Vagina (tissue), 2 donors: ENCODE measurements around the gene C1orf141. TPM values are rescaled to one million over a fixed set of nuclear protein-coding genes. Genes with fewer than 3 reads are reported as not detected.

Source experiments
- DNase-seq, 2 donors: peaks; one replicate each; pipeline ENCODE4 v3.0.0-alpha.2; 2017; ENCODE audit errors: extremely low spot score in 2 of 2
- H3K27ac ChIP-seq: fragments of 200-600 bp; sonication (generic); one replicate; pipeline ENCODE4 v1.5.1; 2019
- H3K27me3 ChIP-seq: fragments of 200-600 bp; sonication (generic); one replicate; pipeline ENCODE4 v1.5.1; 2019
- H3K36me3 ChIP-seq, 2 donors: fragments of 200-600 bp; sonication (generic); one replicate each; pipeline ENCODE4 v1.5.1; 2017 to 2019
- H3K4me1 ChIP-seq: fragments of 200-600 bp; sonication (generic); one replicate; pipeline ENCODE4 v1.5.1; 2019
- H3K4me3 ChIP-seq, 2 donors: fragments of 200-600 bp; sonication (generic); 1 replicate in 1 of 2; 2 replicates in 1 of 2; pipeline ENCODE4 v1.5.1; 2016 to 2019
- H3K9me3 ChIP-seq: fragments of 200-600 bp; sonication (generic); one replicate; pipeline ENCODE4 v1.5.1; 2019
- POLR2A ChIP-seq, 2 donors: fragments of 450-650 bp; IDR thresholded peaks; one replicate each; pipeline ENCODE4 v1.6.1; 2017; ENCODE audit warnings: antibody characterized with exemption in 2 of 2, mild to moderate bottlenecking in 2 of 2, moderate library complexity in 2 of 2
- POLR2AphosphoS5 ChIP-seq, 2 donors: sonication (generic); formaldehyde crosslinking; IDR thresholded peaks; one replicate each; pipeline ENCODE4 v1.9.0; 2017; ENCODE audit warnings: antibody characterized with exemption in 2 of 2, mild to moderate bottlenecking in 2 of 2, low read depth in 1 of 2; ENCODE audit not compliant: insufficient read depth in 1 of 2
- intact Hi-C: fragments of 100-400 bp; cut with DNase I; formaldehyde crosslinking; loops from one replicate; pipeline ENCODE4 v1.15.1; 2023
- total RNA-seq: library from RNA; depleted of rRNA; stranded (reverse); fragments of >200 nt; gene quantifications from one replicate; pipeline ENCODE4 v1.2.3, GENCODE V29; 2016
- TF ChIP-seq, protein P1 (sequence below), 3 experiments: fragments of 450-650 bp in 2 of 3; fragments of 200-600 bp in 1 of 3; sonication (generic) in 1 of 3; IDR thresholded peaks; one replicate each; pipeline ENCODE4 v1.5.1; 2017 to 2019; ENCODE audit warnings: antibody characterized with exemption in 3 of 3, mild to moderate bottlenecking in 2 of 3, moderate library complexity in 2 of 3

Gene C1orf141
- total RNA-seq, 1 donor from 2014 or later: not detected

DNA sequence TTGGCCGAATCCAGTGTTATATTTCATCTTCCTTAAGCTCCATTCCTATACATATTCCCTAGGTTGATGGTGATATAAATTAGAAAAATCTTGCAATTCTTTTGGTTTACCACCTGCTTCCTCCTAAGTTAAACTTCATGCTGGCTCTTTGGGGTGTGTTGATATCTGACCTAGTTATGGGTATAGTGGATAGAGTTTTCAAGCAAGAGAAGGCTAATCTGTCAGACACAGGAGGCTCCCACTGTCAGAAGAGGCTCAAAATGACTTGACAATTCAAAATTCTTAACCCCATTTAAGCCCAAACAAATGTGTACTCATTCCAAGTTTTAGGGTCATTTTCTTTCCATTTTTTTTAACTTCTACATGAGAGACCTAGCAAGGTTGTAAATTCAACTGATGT lies 72.4 kb downstream of the C1orf141 start:
- no peak overlapping the region for H3K27ac ChIP-seq
- no peak for DNase-seq
- H3K9me3 ChIP-seq: no peaks in the 10 kb centered on the region
- intact Hi-C loops: no loop called here
- no peaks in the 10 kb centered on the region for H3K27me3 ChIP-seq
- TF ChIP-seq POLR2AphosphoS5 (IDR thresholded peaks at IDR 0.05; ENCODE audit: insufficient read depth in 1 of 2, low read depth in 1 of 2): no peak
- TF ChIP-seq, protein P1, sequence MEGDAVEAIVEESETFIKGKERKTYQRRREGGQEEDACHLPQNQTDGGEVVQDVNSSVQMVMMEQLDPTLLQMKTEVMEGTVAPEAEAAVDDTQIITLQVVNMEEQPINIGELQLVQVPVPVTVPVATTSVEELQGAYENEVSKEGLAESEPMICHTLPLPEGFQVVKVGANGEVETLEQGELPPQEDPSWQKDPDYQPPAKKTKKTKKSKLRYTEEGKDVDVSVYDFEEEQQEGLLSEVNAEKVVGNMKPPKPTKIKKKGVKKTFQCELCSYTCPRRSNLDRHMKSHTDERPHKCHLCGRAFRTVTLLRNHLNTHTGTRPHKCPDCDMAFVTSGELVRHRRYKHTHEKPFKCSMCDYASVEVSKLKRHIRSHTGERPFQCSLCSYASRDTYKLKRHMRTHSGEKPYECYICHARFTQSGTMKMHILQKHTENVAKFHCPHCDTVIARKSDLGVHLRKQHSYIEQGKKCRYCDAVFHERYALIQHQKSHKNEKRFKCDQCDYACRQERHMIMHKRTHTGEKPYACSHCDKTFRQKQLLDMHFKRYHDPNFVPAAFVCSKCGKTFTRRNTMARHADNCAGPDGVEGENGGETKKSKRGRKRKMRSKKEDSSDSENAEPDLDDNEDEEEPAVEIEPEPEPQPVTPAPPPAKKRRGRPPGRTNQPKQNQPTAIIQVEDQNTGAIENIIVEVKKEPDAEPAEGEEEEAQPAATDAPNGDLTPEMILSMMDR (IDR thresholded peaks at IDR 0.05): no peak
- no peak for TF ChIP-seq POLR2A (IDR thresholded peaks at IDR 0.05)
- H3K4me3 ChIP-seq: no peak overlapping the region
- H3K4me1 ChIP-seq: no peaks in the 10 kb centered on the region
- no peaks in the 10 kb centered on the region for H3K36me3 ChIP-seq

DNA sequence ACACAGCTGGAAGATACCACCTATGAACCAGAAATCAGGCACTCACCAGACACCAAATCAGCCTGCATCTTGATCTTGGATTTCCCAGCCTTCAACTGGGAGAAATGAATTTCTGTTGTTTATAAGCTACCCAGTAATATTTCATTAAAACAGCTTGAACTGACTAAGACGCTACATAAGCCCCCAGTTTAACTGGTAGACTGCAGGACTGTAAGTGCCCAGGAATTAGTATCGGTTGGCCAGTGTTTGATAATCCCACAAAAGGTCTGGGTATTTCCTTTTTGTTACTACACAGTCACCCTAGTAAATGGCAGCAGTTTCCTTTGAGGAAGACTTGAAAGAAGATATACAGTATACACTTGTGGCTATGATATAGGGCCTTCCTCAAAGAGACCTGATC lies 73.5 kb downstream of the C1orf141 start:
- Histone ChIP-seq H3K9me3 (no peaks in the 10 kb centered on the region), H3K36me3 (no peaks in the 10 kb centered on the region), H3K4me1 (no peaks in the 10 kb centered on the region), H3K27me3 (no peaks in the 10 kb centered on the region), H3K4me3 (no peak overlapping the region), H3K27ac (no peak overlapping the region)
- TF ChIP-seq POLR2A (IDR thresholded peaks at IDR 0.05) (no peak), POLR2AphosphoS5 (IDR thresholded peaks at IDR 0.05; ENCODE audit: insufficient read depth in 1 of 2, low read depth in 1 of 2) (no peak)
- TF ChIP-seq, protein P1 (IDR thresholded peaks at IDR 0.05): no peak
- intact Hi-C loops: no loop called here
- DNase-seq: no peak

DNA sequence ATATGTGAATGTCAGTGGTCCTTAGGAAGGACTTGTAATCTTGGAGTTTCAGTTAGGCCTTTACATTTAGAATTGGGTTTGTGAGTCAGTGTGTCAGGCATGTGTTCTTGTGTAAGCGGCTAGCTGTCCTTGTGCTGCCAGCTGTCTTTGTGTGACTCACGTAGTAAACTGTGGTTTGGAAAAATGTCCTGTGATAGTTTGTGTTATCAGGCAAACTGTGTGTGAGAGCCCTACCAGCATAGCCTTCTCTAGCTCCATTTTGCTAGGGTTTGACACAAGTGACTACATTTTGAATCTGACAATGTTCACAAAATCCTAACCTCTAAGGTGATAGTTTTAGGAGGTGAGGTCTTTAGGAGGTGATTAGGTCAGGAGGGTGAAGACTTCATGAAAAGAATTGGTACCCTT lies 74.0 kb downstream of the C1orf141 start:
- TF ChIP-seq POLR2A (IDR thresholded peaks at IDR 0.05) (no peak), POLR2AphosphoS5 (IDR thresholded peaks at IDR 0.05; ENCODE audit: insufficient read depth in 1 of 2, low read depth in 1 of 2) (peak in 1 of 2 donors; percentile 52)
- TF ChIP-seq, protein P1 (IDR thresholded peaks at IDR 0.05): no peak
- Histone ChIP-seq H3K4me1 (no peaks in the 10 kb centered on the region), H3K27me3 (no peaks in the 10 kb centered on the region), H3K9me3 (no peaks in the 10 kb centered on the region), H3K4me3 (no peak overlapping the region), H3K36me3 (no peaks in the 10 kb centered on the region), H3K27ac (peak overlapping the region; percentile 19)
- intact Hi-C loops: no loop called here
- no peak for DNase-seq

DNA sequence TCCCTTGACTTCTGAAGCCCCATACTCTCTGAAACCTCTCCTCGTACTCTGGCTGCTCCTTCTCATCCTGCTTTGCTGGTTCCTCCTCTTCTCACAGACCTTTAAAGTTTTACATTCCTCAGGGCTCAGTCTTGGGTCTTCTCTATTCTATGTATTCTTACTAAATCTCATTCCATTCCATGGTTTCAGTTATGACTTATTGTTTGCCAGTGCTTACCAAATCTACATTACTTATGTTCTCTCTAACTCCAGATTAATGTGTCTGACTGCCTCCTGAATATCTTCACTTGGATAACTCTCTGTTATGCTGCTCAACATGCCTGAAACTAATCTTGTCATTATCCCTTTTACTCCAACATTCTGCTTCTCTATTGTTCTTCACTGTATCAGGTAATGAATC lies 75.4 kb downstream of the C1orf141 start:
- no peak for DNase-seq
- intact Hi-C loops: no loop called here

DNA sequence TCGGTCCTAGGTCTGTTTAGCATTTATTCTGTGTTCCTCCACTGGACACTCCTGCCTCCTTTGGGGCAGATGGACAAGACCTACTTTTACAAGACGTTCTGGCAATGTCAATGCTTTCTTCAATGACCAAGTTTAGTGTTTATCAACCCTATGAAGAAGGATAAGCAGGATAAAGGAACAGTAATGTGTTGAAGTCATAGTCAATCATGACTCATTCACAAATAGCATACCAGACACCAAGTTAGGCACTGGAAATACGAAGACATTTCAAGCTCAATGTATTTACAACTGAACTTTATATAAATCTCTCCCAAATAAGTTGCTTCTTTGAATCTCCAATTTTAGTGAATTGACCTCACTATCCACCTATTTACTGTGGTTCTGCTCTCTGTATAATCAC lies 76.0 kb downstream of the C1orf141 start:
- no peak for TF ChIP-seq POLR2A (IDR thresholded peaks at IDR 0.05)
- no peak for TF ChIP-seq POLR2AphosphoS5 (IDR thresholded peaks at IDR 0.05; ENCODE audit: insufficient read depth in 1 of 2, low read depth in 1 of 2)
- TF ChIP-seq, protein P1 (IDR thresholded peaks at IDR 0.05): no peak

More for the DNA sequence above, 75.4 kb downstream of the C1orf141 start:
- Histone ChIP-seq H3K9me3 (no peaks in the 10 kb centered on the region), H3K4me3 (no peak overlapping the region), H3K36me3 (no peaks in the 10 kb centered on the region), H3K27me3 (no peaks in the 10 kb centered on the region), H3K4me1 (peaks cover 5% of the 10 kb centered on the region), H3K27ac (no peak overlapping the region)
- TF ChIP-seq POLR2A (IDR thresholded peaks at IDR 0.05) (no peak), POLR2AphosphoS5 (IDR thresholded peaks at IDR 0.05; ENCODE audit: insufficient read depth in 1 of 2, low read depth in 1 of 2) (no peak)
- TF ChIP-seq, protein P1 (IDR thresholded peaks at IDR 0.05): no peak

More for the DNA sequence above, 76.0 kb downstream of the C1orf141 start:
- H3K36me3 ChIP-seq: no peaks in the 10 kb centered on the region
- H3K27ac ChIP-seq: no peak overlapping the region
- DNase-seq: no peak
- intact Hi-C loops: no loop called here
- H3K4me3 ChIP-seq: no peak overlapping the region
- no peaks in the 10 kb centered on the region for H3K9me3 ChIP-seq
- H3K4me1 ChIP-seq: peaks cover 5% of the 10 kb centered on the region
- no peaks in the 10 kb centered on the region for H3K27me3 ChIP-seq
